Neutrophil (primary cell): ENCODE results near the gene SZT2.
"Not testable (repeated sequence)": the region's sequence is repeated elsewhere in the genome, so short reads cannot be mapped to it uniquely, and the experiment has no call there.

Experiments used
- H3K27ac ChIP-seq: fragments of 200-600 bp; sonication (generic); 2 replicates; pipeline ENCODE4 v1.5.1; 2016; ENCODE audit warnings: mild to moderate bottlenecking, moderate library complexity
- H3K27me3 ChIP-seq: fragments of 200-600 bp; sonication (generic); 2 replicates; pipeline ENCODE4 v1.6.0; 2016; ENCODE audit warnings: mild to moderate bottlenecking
- H3K36me3 ChIP-seq: fragments of 200-600 bp; sonication (generic); 2 replicates; pipeline ENCODE4 v1.5.1; 2017
- H3K4me1 ChIP-seq, 2 experiments: fragments of 200-600 bp in 1 of 2; sonication (generic) in 1 of 2; 1 replicate in 1 of 2; 2 replicates in 1 of 2; pipeline versions ENCODE4 v1.5.1 to v1.6.1; 2013 to 2016; ENCODE audit warnings: low read depth in 1 of 2, low read length in 1 of 2, mild to moderate bottlenecking in 1 of 2, moderate library complexity in 1 of 2; ENCODE audit not compliant: control insufficient read depth in 1 of 2, insufficient read depth in 1 of 2
- H3K4me3 ChIP-seq, 2 experiments: fragments of 200-600 bp in 1 of 2; sonication (generic) in 1 of 2; 1 replicate in 1 of 2; 2 replicates in 1 of 2; pipeline ENCODE4 v1.5.1; 2013 to 2016; ENCODE audit warnings: low read depth in 1 of 2, low read length in 1 of 2, mild to moderate bottlenecking in 1 of 2, moderate library complexity in 1 of 2
- H3K9me3 ChIP-seq: fragments of 200-600 bp; sonication (generic); 2 replicates; pipeline ENCODE4 v1.5.1; 2016
- CTCF ChIP-seq: fragments of 200-600 bp; sonication (generic); IDR thresholded peaks from 2 replicates; pipeline ENCODE4 v1.5.1; 2016; ENCODE audit warnings: antibody characterized with exemption

SZT2 gene

DNA sequence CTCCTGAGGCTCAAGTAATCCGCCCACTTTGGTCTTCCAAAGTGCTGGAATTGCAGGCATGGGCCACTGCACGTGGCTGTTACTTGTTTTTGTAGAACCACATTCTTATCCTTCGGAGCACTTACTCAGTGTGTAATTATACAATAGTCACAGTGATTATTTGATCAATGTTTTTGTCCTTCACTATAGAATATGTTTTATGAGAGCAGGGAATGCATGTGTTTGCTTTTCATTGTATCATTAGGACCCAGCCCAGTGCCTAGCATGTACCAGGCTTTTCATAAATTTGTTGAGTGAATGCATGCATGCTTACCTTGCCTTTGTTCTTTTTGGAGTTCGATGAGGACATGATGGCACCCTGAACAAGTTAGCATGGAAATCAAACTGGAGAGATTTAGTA lies 5.8 kb downstream of the SZT2 start:
- Histone ChIP-seq H3K27ac (no peak overlapping the region), H3K4me3 (no peak overlapping the region), H3K9me3 (no peaks in the 10 kb centered on the region), H3K36me3 (peaks cover 12% of the 10 kb centered on the region), H3K4me1 (peaks cover 3 to 5% of the 10 kb centered on the region in 2 experiments), H3K27me3 (no peaks in the 10 kb centered on the region)
- TF ChIP-seq CTCF, result no peak

- Histone ChIP-seq H3K4me1 (no peaks in the 10 kb centered on the region), H3K27ac (no peak overlapping the region), H3K36me3 (peaks cover 12% of the 10 kb centered on the region), H3K9me3 (no peaks in the 10 kb centered on the region), H3K4me3 (no peak overlapping the region), H3K27me3 (no peaks in the 10 kb centered on the region)
- TF ChIP-seq CTCF, result no peak
These were observed 6.4 kb downstream of the SZT2 start for GRCh38 chr1:43396059-43396458.

GRCh38 chr1:43398227-43398626 lies 8.5 kb downstream of the SZT2 start:
- Histone ChIP-seq H3K27ac (no peak overlapping the region), H3K4me3 (no peak overlapping the region), H3K4me1 (peaks cover 12 to 13% of the 10 kb centered on the region in 2 experiments), H3K36me3 (peaks cover 17% of the 10 kb centered on the region), H3K27me3 (no peaks in the 10 kb centered on the region), H3K9me3 (no peaks in the 10 kb centered on the region)
- TF ChIP-seq CTCF, result no peak

GRCh38 chr1:43400441-43400840 lies 10.7 kb downstream of the SZT2 start:
- Histone ChIP-seq H3K4me1 (peaks cover 12 to 13% of the 10 kb centered on the region in 2 experiments), H3K36me3 (peaks cover 34% of the 10 kb centered on the region)
- not testable (repeated sequence) for H3K4me3 ChIP-seq, H3K27ac ChIP-seq, H3K9me3 ChIP-seq, H3K27me3 ChIP-seq

GRCh38 chr1:43402089-43402865 lies 12.6 kb downstream of the SZT2 start:
- no peak for TF ChIP-seq CTCF
- Histone ChIP-seq H3K9me3 (no peaks in the 10 kb centered on the region), H3K4me1 (peaks cover 12 to 13% of the 10 kb centered on the region in 2 experiments), H3K36me3 (peaks cover 46% of the 10 kb centered on the region), H3K27me3 (no peaks in the 10 kb centered on the region), H3K27ac (peak overlapping the region; percentile 53), H3K4me3 (no peak overlapping the region)

GRCh38 chr1:43404353-43404752 lies 14.7 kb downstream of the SZT2 start:
- no peak overlapping the region for H3K27ac ChIP-seq
- no peaks in the 10 kb centered on the region for H3K27me3 ChIP-seq
- no peak for TF ChIP-seq CTCF
- peaks cover 12 to 13% of the 10 kb centered on the region in 2 experiments for H3K4me1 ChIP-seq
- no peak overlapping the region for H3K4me3 ChIP-seq
- no peaks in the 10 kb centered on the region for H3K9me3 ChIP-seq
- H3K36me3 ChIP-seq, result peaks cover 64% of the 10 kb centered on the region
